Measurements from ENCODE around the gene FOLR2. TPM values are rescaled to one million over a fixed set of nuclear protein-coding genes. Genes with fewer than 3 reads are reported as not detected.

The FOLR2 gene
- total RNA-seq, 1 experiment from 2014 or later, result not detected

DNA sequence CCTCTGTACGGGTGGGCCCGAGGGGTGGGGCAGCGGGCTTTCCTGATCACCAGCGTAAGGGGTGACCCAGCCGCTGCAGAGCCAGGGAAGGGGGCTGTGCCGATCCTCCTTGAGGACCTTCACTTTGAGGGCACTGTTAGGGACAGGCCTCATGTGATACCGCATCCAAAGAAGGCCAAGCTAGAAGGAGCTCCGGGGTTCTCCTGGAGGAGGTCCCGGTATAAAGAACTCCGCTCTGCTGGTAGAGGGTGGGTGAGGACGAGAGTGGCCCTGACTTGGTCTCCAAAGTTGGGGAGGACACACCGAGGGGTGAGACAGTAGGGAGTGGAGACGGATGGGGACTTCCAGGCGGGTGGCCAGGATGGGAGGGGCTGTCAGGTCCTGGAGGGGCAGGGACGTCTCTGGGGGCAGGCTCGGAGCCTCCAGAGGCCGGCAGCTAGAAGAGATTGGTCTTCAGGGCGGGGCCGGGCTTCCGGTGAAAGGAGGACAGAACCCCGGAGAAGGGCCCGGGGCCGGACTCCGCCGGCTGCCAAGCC is 22.8 kb downstream of the FOLR2 start:
- DNase-seq, result no peak
- Histone ChIP-seq H3K36me3 (peaks cover 40% of the 10 kb centered on the region), H3K27me3 (no peaks in the 10 kb centered on the region), H3K9me3 (replicated peaks) (no peaks in the 10 kb centered on the region), H3K4me1 (no peaks in the 10 kb centered on the region), H3K4me3 (no peak overlapping the region), H3K27ac (no peak overlapping the region)

DNA sequence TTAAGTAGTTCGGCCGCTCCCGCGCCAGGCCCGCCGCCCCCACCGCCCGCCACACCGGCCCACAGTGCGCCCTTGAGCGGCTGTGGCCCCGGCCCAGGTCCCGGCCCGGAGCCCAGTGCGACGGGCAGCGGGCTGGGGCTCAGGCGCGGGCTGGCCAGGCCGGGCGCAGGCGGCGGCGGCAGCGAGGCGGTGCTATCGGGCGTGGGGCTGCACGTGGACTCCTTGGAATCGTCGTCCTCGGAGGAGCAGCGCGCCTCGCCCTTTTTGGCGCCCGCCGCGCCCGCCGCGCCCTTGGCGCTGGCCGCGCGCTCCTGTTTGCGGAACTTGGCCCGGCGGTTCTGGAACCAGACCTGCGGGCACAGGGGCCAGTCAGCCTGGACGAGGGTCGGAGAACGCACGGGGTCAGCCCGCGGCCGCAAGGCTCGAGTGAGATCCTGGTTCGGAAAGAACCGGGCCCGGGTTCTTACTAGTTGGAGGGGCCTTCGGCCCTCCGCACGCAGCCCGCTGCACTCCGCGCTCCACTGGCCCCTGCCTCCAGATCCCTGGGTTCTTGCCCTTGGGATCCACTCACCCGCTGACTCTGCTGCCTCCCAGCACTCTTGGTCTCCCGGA is 23.4 kb downstream of the FOLR2 start:
- no peak for DNase-seq
- Histone ChIP-seq H3K4me1 (no peaks in the 10 kb centered on the region), H3K27me3 (no peaks in the 10 kb centered on the region), H3K36me3 (peaks cover 34% of the 10 kb centered on the region), H3K9me3 (replicated peaks) (no peaks in the 10 kb centered on the region), H3K27ac (no peak overlapping the region), H3K4me3 (no peak overlapping the region)

DNA sequence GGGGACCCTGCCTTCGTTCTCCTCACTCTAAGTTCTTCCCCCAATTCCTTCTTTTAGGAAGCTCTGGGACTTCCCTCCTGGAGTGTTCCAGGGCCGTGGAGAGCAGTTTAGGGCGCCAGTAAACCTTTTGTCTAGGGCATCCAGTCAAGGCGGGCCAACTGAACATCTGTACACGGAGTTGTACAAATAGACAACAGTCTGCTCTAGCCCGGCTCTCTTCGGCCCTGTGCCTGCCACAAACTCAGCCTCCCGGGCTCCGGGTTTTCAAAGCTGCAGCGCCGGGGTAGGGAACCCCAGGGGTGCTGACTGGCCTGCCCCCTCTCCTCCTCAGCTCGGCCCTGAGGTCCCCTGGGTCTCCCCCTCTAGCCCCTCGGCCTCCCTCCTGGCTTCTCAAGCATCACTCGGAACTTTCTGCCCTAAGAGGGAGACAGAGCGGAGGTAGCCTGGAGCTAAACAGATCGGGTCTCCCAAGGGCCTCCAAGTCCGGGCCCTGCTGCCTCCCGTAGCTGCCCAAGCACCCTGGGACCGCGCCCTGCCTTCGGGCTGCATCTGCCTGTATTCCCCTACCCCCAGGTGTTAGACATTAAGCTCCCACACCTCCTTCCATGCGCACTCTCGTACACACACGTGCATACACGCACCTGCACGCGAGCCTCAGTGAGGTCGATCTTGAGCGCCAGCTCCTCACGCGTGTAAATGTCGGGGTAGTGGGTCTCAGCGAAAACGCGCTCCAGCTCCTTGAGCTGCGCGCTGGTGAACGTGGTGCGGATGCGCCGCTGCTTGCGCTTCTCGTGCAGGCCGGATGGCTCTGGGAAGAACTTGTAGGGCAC is 24.1 kb downstream of the FOLR2 start:
- no peak overlapping the region for H3K4me3 ChIP-seq
- no peaks in the 10 kb centered on the region for H3K9me3 ChIP-seq (replicated peaks)
- no peak overlapping the region for H3K27ac ChIP-seq
- peaks cover 27% of the 10 kb centered on the region for H3K36me3 ChIP-seq
- peak in 1 of 2 experiments; percentile 28 for DNase-seq
- no peaks in the 10 kb centered on the region for H3K4me1 ChIP-seq
- H3K27me3 ChIP-seq, result no peaks in the 10 kb centered on the region

DNA sequence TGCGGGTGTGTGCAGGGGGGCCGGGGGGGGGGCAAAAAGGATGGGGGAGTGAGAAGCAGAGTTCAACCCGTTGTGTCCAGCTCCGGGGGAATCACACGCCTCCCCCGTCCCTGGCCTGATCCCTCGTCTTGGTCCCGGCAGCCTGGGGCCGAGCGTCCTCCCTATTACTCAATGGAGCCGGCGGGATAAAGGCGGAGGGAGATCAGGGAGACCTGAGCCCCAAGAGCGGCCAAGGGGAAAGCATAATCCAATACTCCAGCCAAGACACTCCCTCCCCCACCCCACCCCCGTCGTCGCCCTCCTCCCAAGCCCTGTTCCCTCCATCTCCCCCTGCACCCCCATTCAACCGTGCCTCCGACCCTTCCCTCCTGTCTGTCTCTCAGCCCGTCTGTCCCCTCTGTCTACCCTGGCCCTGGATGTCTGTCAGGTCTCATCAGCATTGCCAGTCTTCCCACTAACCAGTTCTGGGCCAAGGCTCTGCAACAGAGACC is 24.7 kb downstream of the FOLR2 start:
- Histone ChIP-seq H3K4me3 (no peak overlapping the region), H3K4me1 (no peaks in the 10 kb centered on the region), H3K27ac (no peak overlapping the region), H3K9me3 (replicated peaks) (no peaks in the 10 kb centered on the region), H3K36me3 (peaks cover 24% of the 10 kb centered on the region), H3K27me3 (no peaks in the 10 kb centered on the region)
- DNase-seq, result no peak

DNA sequence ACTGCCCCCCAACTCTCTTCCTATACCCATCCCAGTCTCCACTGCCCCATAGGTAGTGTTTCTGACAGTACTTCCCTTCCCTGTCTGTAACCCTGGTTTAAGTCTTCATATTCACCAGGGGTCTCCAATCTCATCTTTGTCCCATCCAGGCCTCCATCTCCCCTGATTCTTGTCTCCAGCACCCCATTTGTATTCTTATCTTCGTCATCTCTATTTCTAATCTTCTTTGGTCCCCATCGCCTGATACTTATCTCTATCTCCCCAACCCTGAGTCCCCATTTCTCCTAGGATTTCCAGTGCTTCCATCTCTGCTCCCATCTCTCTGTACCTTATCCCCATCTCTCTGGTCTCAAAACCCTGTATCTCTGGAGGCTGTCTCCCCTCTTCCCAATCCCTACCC is 25.5 kb downstream of the FOLR2 start:
- no peak overlapping the region for H3K4me3 ChIP-seq
- no peak for DNase-seq
- H3K36me3 ChIP-seq, result peaks cover 16% of the 10 kb centered on the region
- H3K9me3 ChIP-seq (replicated peaks), result no peaks in the 10 kb centered on the region
- no peaks in the 10 kb centered on the region for H3K4me1 ChIP-seq
- no peak overlapping the region for H3K27ac ChIP-seq
- H3K27me3 ChIP-seq, result no peaks in the 10 kb centered on the region

DNA sequence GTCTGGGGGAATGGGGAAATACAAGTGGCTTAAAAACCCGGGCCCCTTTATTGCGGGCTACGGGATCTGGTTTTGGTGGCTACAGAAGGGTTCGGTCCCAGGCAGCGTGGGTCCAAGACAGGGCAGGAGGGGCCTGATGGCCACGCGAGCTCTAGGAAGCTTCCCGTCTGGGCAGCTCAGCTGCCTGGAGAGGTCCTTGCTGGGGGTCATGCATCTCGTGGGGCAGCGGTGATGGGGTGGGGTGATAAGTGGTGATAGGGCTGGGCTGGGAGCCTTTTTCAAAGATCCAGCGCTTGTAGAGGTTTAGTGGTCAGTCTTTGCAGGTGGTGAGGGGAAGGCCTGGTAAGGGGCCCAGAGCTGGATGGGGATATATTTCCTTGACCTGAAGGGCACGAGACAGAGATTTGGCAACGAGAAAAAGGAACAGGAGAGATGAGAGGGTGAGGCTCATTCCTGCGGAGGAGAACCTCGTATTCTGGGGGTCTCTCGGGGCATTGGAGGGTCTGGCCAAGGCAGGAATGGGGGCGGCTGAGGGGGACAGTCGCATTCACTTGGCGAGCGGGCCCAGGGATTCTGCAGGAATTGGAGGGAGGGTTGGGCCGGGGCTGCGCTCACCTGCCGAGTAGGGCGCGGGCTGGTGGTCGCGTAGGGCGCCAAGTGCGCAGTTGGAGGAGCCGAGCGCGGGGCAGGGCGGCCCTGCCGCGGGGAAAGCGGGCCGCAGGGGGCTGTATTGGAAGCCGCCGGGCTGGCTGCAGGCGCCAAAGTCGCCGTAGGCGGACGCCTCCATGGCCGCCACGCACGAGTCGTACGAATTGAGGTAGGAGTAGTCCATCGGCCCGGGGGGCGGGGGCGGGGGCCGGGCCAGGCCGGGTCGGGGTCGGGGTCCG is 26.8 kb downstream of the FOLR2 start:
- Histone ChIP-seq H3K4me3 (no peak overlapping the region), H3K9me3 (replicated peaks) (no peaks in the 10 kb centered on the region), H3K27ac (no peak overlapping the region), H3K27me3 (no peaks in the 10 kb centered on the region), H3K36me3 (peaks cover 3% of the 10 kb centered on the region), H3K4me1 (no peaks in the 10 kb centered on the region)
- DNase-seq, result no peak

DNA sequence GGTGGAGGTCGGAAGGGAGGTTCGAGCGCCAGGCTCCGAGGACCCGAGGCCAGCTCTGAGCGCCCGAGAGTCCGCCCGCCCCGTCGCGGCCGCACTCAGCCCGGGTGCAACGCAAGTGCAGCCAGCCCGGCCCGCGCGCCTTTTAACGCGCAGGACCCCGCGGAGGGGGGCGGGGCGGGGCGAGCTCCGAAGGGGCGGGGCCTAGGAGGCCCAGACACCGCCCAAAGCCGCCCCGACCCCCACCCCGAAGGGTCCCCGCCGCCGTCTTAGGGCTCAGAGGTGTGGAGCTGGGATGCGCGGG is 27.4 kb downstream of the FOLR2 start, which contains the start of gene PHOX2A:
TSS of gene PHOX2A (minus strand) at position 117 of the 301 bp plus-strand sequence. CDS start 172 bp downstream, outside the sequence.
- no peak for DNase-seq
- H3K36me3 ChIP-seq, result no peaks in the 10 kb centered on the region
- H3K27me3 ChIP-seq, result no peaks in the 10 kb centered on the region
- H3K4me1 ChIP-seq, result no peaks in the 10 kb centered on the region
- H3K27ac ChIP-seq, result no peak within 1 kb of the TSS
- no peak within 1 kb of the TSS for H3K4me3 ChIP-seq
- no peaks in the 10 kb centered on the region for H3K9me3 ChIP-seq (replicated peaks)

DNA sequence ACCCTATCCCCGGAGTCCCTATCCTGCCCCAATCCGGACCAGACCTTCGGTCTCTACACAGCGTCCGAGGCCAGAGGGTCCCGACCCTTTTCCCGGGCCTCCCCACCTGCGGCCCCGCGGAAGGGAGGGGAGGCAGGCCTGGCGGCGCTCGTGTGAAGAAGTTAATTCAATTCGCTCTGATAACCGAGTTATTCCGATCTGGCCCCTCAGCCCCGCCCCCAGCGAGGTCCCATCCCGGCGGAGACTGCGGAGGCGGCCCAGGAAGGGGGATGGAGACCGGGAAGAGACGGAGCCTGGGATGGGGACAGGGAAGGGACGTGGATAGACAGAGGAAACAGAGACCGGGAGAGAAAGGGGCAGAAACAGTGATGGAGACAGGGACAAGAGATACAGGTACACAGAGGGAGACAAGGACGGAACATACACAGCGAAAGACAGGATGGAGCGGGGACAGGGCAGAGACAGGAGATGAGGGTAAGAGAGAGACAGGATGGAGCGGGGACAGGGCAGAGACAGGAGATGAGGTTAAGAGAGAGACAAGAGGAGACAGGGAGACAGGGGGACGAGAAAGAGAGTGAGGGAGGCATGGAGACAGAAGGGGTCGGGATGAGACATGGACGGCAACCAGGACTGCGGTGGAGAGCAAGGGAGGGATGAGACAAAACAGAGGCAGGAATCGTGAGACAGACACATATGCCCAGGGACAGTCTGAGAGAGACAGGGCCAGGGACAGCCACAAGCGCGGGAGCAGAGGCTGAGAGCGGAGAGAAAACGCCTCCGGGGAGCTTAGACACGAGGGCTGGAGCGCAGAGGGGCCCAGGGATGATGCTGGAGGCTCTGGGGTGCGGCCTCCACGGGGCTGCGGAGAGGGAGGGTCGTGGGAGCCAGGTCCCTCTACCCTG is 28.0 kb downstream of the FOLR2 start:
- Histone ChIP-seq H3K9me3 (replicated peaks) (no peaks in the 10 kb centered on the region), H3K4me1 (no peaks in the 10 kb centered on the region), H3K4me3 (no peak overlapping the region), H3K36me3 (no peaks in the 10 kb centered on the region), H3K27me3 (no peaks in the 10 kb centered on the region), H3K27ac (no peak overlapping the region)
- no peak for DNase-seq

DNA sequence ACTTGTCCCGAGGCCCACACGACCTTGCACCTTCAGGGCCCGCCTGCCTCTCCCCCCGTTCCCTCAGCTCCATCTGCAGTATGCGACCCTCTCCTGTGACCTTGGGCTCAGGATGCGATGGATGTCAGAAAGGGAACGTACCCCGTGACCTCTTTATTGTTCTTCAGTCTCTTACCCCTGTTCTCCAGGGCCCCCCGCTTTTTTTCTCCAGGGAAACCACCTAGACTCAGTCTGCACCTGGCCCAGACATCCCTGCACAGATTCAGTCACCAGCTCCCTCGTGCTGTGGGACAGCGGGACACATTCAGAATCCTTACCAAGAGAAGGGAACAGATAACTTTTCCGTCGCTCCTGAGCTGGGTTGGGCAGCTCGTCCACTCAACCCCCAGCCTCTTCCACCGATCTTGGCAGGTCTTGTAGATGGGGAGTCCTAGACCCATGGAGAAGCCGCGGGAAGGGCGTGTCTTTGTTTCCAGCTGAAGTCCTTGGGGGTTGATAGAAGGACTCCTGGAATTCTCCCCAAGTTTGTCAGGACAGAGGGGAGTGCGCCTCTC is 28.7 kb downstream of the FOLR2 start:
- H3K4me1 ChIP-seq, result no peaks in the 10 kb centered on the region
- no peaks in the 10 kb centered on the region for H3K27me3 ChIP-seq
- no peak overlapping the region for H3K4me3 ChIP-seq
- H3K27ac ChIP-seq, result no peak overlapping the region
- no peaks in the 10 kb centered on the region for H3K36me3 ChIP-seq
- DNase-seq, result no peak
- H3K9me3 ChIP-seq (replicated peaks), result no peaks in the 10 kb centered on the region

DNA sequence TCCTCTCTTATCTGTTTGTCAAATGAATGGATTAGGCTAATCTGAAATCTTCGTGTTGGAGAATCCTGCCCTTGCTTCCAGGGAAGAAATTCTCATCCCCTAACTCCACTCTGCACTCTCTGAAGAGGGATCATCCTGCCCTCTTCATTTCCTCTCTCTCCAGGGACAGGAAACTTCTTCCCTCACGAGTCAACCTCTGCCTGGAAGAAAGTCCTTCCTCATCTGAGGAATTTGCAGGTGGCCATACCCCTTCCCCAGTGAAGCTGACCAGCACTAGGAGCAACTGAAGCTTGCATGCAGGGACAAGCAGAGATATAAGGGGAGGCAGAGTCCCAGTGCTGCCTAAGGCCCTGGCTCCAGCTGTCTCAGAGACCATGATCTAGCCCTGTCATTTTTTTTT is 31.0 kb downstream of the FOLR2 start:
- Histone ChIP-seq H3K36me3 (no peaks in the 10 kb centered on the region), H3K27ac (no peak overlapping the region), H3K9me3 (replicated peaks) (no peaks in the 10 kb centered on the region), H3K27me3 (no peaks in the 10 kb centered on the region), H3K4me1 (no peaks in the 10 kb centered on the region), H3K4me3 (no peak overlapping the region)
- DNase-seq, result no peak

DNA sequence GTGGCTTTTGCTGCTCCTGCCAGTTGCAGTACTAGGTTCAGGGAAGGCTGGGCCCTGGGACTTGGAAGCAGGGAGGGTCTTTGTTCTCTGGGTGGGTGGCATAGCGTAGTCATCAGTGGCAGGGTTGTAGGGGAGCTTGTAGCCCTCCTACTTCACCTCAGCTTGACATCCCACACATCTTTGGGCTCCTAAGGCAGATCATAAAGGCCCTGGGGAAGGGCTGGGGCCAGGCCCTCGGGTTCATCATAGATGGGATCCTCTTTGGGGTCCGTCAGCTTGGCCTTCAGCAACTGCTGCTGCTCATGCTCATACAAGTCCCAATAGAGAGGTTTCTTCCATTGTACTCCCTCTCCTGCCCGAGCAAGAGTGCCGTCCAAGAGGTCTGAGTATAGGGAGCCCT is 33.4 kb downstream of the FOLR2 start:
- no peak for DNase-seq
- no peaks in the 10 kb centered on the region for H3K4me1 ChIP-seq
- H3K4me3 ChIP-seq, result no peak overlapping the region
- no peaks in the 10 kb centered on the region for H3K27me3 ChIP-seq
- no peak overlapping the region for H3K27ac ChIP-seq
- no peaks in the 10 kb centered on the region for H3K9me3 ChIP-seq (replicated peaks)
- no peaks in the 10 kb centered on the region for H3K36me3 ChIP-seq

DNA sequence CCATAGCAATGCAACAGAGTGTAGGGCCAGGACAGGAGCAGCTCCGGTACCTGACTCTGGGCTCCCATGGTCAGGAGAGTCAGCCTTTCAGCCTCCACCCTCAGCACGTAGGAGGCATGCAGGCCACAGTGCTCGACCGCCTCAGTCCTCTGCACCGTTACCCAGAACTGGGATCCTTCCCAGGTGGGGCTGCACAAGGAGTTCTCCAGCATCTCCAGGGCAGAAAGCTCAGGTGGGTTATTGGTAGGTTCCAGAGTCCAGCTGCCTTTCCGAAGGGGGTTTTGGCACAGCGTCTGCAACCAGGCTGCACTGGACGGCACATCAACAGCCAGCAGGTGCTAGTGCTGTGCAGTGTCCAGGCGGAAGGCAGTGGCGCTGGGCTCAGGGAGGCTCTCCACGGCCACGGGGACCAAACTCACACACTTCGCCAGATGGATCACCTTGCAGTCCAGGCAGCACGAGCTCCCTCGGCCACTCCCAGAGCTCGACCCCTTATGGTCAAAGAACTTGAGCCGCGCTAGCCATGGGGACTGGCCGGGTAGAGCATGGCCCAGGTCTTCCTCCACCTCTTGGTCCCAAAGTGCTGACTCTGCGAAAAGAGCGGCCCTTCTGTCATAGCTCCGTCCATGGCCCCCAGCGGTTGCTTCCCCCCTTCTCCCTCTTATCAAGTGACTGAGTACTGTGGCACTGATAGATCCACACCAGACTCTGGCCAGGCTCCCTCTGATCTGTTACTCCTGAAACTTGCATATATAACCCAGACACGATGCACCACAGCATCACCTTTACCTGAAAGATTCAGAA is 34.3 kb downstream of the FOLR2 start:
- no peak overlapping the region for H3K4me3 ChIP-seq
- no peak overlapping the region for H3K27ac ChIP-seq
- no peaks in the 10 kb centered on the region for H3K4me1 ChIP-seq
- no peaks in the 10 kb centered on the region for H3K27me3 ChIP-seq
- no peaks in the 10 kb centered on the region for H3K9me3 ChIP-seq (replicated peaks)
- DNase-seq, result no peak
- no peaks in the 10 kb centered on the region for H3K36me3 ChIP-seq

DNA sequence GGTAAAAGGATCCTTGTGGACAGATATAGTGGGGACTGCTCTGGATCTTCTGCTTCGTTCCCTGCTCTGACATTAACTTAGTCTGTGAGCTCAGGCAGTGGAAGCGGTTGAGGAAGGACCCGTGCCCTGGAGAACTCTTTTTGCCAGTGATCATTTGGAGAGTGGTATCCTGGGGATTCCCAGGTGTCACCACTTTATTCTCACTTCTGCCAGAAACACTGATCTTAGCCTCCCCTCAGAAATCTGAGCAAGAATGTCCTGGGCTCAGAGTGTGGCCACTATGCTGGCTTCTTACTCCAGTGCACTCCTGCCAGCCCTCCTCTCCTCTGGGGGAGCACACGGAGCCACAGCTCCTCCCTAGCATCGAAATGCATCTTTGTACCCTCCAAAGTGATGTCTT is 35.0 kb downstream of the FOLR2 start:
- H3K9me3 ChIP-seq (replicated peaks), result no peaks in the 10 kb centered on the region
- H3K36me3 ChIP-seq, result no peaks in the 10 kb centered on the region
- DNase-seq, result no peak
- no peaks in the 10 kb centered on the region for H3K27me3 ChIP-seq
- H3K4me3 ChIP-seq, result no peak overlapping the region
- no peaks in the 10 kb centered on the region for H3K4me1 ChIP-seq
- H3K27ac ChIP-seq, result no peak overlapping the region

All from SJCRH30 (cell line).